ENCODE measurements around the gene SERPINA6.

GRCh38 chr14:94290197-94290596, 32.9 kb downstream of the SERPINA6 start:
- TF ChIP-seq CTCF (conservative IDR thresholded peaks at IDR 0.05 in 1 of 2, IDR thresholded peaks at IDR 0.05 in 1 of 2; ENCODE audit: low read depth in 1 of 2, low read length in 2 of 2) (no peak), EZH2 (IDR thresholded peaks at IDR 0.05; ENCODE audit: low read length, missing control alignments) (no peak)
